ENCODE measurements around the gene DHRS12. TPM values are rescaled to one million over a fixed set of nuclear protein-coding genes. Genes with fewer than 3 reads are reported as not detected.

DHRS12 gene
- total RNA-seq, 4 donors from 2014 or later: 3.5 to 25.8 (median 10.8) TPM

- TF ChIP-seq EP300 (IDR thresholded peaks at IDR 0.05): no peak
- TF ChIP-seq, protein P1, sequence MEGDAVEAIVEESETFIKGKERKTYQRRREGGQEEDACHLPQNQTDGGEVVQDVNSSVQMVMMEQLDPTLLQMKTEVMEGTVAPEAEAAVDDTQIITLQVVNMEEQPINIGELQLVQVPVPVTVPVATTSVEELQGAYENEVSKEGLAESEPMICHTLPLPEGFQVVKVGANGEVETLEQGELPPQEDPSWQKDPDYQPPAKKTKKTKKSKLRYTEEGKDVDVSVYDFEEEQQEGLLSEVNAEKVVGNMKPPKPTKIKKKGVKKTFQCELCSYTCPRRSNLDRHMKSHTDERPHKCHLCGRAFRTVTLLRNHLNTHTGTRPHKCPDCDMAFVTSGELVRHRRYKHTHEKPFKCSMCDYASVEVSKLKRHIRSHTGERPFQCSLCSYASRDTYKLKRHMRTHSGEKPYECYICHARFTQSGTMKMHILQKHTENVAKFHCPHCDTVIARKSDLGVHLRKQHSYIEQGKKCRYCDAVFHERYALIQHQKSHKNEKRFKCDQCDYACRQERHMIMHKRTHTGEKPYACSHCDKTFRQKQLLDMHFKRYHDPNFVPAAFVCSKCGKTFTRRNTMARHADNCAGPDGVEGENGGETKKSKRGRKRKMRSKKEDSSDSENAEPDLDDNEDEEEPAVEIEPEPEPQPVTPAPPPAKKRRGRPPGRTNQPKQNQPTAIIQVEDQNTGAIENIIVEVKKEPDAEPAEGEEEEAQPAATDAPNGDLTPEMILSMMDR (IDR thresholded peaks at IDR 0.05): no peak
- no peak for TF ChIP-seq POLR2AphosphoS5 (IDR thresholded peaks at IDR 0.05)
- TF ChIP-seq POLR2A (IDR thresholded peaks at IDR 0.05): no peak
- DNase-seq (ENCODE audit: low spot score in 2 of 2): no peak
- Histone ChIP-seq H3K27ac (peak overlapping the region; percentile 86), H3K9me3 (no peaks in the 10 kb centered on the region), H3K27me3 (no peaks in the 10 kb centered on the region), H3K36me3 (peaks cover 17% of the 10 kb centered on the region), H3K4me3 (no peak overlapping the region), H3K4me1 (peaks cover 30% of the 10 kb centered on the region)
- 85% methylated on average over 6 of the region's 6 CpGs for WGBS
Observed at GRCh38 chr13:51739027-51739764, 64.8 kb downstream of the DHRS12 start.

- TF ChIP-seq POLR2A (IDR thresholded peaks at IDR 0.05) (no peak), POLR2AphosphoS5 (IDR thresholded peaks at IDR 0.05) (no peak), EP300 (IDR thresholded peaks at IDR 0.05) (no peak)
- TF ChIP-seq, protein P1 (IDR thresholded peaks at IDR 0.05): no peak
- no peak overlapping the region for H3K4me3 ChIP-seq
- H3K36me3 ChIP-seq: peaks cover 17% of the 10 kb centered on the region
- H3K27ac ChIP-seq: peak overlapping the region; percentile 86
- H3K27me3 ChIP-seq: no peaks in the 10 kb centered on the region
- WGBS: 84% methylated on average over 2 of the region's 2 CpGs
- no peaks in the 10 kb centered on the region for H3K9me3 ChIP-seq
- DNase-seq (ENCODE audit: low spot score in 2 of 2): no peak
- peaks cover 36% of the 10 kb centered on the region for H3K4me1 ChIP-seq
Observed at GRCh38 chr13:51738226-51738905, 65.6 kb downstream of the DHRS12 start.

GRCh38 chr13:51737609-51738008, 66.4 kb downstream of the DHRS12 start:
- Histone ChIP-seq H3K4me1 (peaks cover 41% of the 10 kb centered on the region), H3K9me3 (no peaks in the 10 kb centered on the region), H3K4me3 (no peak overlapping the region), H3K36me3 (peaks cover 12% of the 10 kb centered on the region), H3K27ac (no peak overlapping the region), H3K27me3 (no peaks in the 10 kb centered on the region)
- TF ChIP-seq EP300 (IDR thresholded peaks at IDR 0.05) (no peak), POLR2A (IDR thresholded peaks at IDR 0.05) (no peak), POLR2AphosphoS5 (IDR thresholded peaks at IDR 0.05) (no peak)
- TF ChIP-seq, protein P1 (IDR thresholded peaks at IDR 0.05): no peak
- DNase-seq (ENCODE audit: low spot score in 2 of 2): no peak
- WGBS: 84% methylated on average over 3 of the region's 3 CpGs

GRCh38 chr13:51734786-51735185, 69.2 kb downstream of the DHRS12 start:
- 86% methylated on average over 2 of the region's 2 CpGs for WGBS
- no peak for TF ChIP-seq EP300 (IDR thresholded peaks at IDR 0.05)
- TF ChIP-seq, protein P1 (IDR thresholded peaks at IDR 0.05): no peak
- TF ChIP-seq POLR2AphosphoS5 (IDR thresholded peaks at IDR 0.05): no peak
- no peak for TF ChIP-seq POLR2A (IDR thresholded peaks at IDR 0.05)
- no peak for DNase-seq (ENCODE audit: low spot score in 2 of 2)
- Histone ChIP-seq H3K36me3 (peaks cover 5% of the 10 kb centered on the region), H3K27me3 (no peaks in the 10 kb centered on the region), H3K9me3 (no peaks in the 10 kb centered on the region), H3K27ac (no peak overlapping the region), H3K4me3 (no peak overlapping the region), H3K4me1 (peaks cover 51% of the 10 kb centered on the region)

Data from suprapubic skin (tissue), 4 donors.